GM18526 (cell line): ENCODE data around the gene KLF16.

Experiments used
- POLR2A ChIP-seq: IDR thresholded peaks from 3 replicates; pipeline ENCODE4 v1.6.1; 2011; ENCODE audit not compliant: insufficient read length; ENCODE audit errors: extremely low read depth

Gene KLF16

DNA sequence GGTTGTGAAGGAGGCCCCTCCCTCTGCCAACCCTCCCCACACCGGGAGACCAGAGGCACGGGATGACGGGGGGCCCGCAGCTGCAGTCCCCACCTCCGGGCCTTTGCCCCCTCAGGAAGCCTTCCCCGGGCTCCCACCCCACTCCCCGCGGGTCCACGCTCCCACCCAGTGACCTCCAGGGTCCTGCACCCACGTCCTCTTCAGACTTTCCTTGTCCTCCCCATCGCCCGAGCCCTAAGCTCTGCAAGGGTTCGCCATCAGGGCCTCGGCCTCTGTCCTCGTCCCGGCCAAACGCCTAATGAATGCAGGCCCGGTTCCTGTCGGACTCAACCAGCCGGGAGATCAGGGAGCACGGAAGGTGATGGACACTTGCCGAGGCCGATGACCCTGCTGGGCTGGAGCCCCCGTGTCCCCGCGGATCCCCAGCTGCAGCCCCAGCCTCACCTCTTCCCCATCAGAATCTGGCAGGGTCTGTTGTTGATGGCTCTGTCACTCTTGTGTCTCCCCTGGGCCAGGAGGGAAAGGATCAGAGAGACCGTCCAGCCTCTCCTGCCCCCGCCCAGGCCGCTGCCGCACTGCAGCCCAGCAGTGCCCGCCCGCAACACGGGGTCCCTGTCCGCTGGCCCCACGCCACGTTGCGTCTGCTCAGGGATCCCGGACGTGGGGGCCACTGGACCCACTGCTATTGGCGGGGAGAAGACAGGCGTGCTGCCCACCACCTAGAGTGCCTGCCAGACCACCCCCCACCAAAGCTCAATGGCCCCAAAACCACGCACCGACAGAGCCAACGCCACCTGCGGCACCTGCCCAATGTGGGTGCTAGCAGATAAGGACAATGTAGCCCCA lies 57.0 kb downstream of the KLF16 start:
- no peak for TF ChIP-seq POLR2A

DNA sequence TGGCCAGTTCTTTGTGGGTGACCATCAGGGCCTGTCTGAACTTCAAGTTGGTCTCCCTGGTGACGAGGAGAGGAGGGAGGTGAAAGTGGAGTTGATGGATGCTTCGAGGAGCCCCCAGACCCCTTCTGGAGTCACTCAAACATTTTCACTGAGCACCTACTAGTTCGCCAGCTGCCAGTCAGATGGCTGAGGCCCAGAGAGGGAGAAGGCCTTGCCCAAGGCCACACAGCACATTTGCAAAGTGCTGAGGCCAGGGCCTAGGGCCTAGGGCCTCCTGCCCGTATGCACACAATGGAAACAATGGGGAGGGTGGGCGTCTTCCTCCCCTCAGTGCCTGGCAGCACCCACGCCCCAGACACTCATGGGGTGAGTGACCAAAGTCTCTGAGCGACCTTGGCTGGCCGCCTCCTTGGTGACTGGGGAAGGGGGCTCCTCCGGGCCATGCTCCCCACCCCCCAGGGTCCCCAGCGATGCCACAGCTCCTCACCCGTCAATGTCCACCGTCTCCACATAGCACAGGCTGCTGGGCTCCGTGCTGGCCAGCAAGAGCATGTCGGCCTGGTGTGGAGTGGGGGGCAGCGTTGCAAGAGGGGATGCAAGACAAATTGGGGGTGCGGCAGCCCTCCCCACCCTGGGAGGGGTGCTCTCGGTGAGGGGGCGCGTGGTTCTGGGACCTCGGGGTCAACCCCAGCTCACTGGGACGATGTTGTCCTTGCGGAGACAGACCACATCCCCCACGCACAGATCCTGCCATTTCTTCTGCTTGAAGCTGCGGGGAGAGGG lies 57.8 kb downstream of the KLF16 start:
- no peak for TF ChIP-seq POLR2A

DNA sequence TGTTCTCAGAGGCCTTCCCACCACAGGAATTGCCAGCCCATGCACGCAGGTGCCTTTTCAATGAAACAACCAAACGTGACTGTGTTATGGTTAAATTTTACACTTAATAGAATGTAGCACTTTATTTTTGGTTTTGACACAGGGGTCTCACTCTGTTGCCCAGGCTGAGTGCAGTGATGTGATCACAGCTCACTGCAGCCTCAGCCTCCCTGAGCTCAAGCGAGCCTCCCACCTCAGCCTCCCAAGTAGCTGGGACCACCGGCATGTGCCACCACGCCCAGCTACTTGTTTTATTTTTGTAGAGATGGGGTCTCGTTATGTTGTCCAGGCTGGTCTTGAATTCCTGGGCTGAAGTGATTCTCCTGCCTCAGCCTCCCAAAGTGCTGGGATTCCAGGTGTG lies 58.5 kb downstream of the KLF16 start:
- no peak for TF ChIP-seq POLR2A
